Nephron progenitor cell (in vitro differentiated cells): ENCODE data around the gene NXF2.
"Not testable (repeated sequence)": the region's sequence is repeated elsewhere in the genome, so short reads cannot be mapped to it uniquely, and the experiment has no call there.

Experiments used
- DNase-seq: peaks from one replicate; pipeline ENCODE4 v3.0.0; 2021
- H3K27ac Mint-ChIP-seq: 2 replicates; pipeline ENCODE4 v1.8.0; 2021; ENCODE audit warnings: mild to moderate bottlenecking, moderate library complexity, mixed read lengths
- H3K27me3 Mint-ChIP-seq: 2 replicates; pipeline ENCODE4 v1.8.0; 2021; ENCODE audit warnings: mild to moderate bottlenecking, low read depth, mixed read lengths; ENCODE audit not compliant: poor library complexity
- H3K36me3 Mint-ChIP-seq: 2 replicates; pipeline ENCODE4 v1.8.0; 2021; ENCODE audit warnings: low read depth, mixed read lengths
- H3K4me1 Mint-ChIP-seq: 2 replicates; pipeline ENCODE4 v1.8.0; 2021; ENCODE audit warnings: mixed read lengths
- H3K4me3 Mint-ChIP-seq: 2 replicates; pipeline ENCODE4 v1.8.0; 2021; ENCODE audit warnings: mild to moderate bottlenecking, moderate library complexity, mixed read lengths
- H3K9me3 Mint-ChIP-seq: 2 replicates; pipeline ENCODE4 v1.8.0; 2021; ENCODE audit warnings: mild to moderate bottlenecking, moderate library complexity, mixed read lengths
- TF ChIP-seq, protein P1 (sequence below): fragments of 200-600 bp; sonication (generic); IDR thresholded peaks from 2 replicates; pipeline ENCODE4 v1.5.0; 2021; ENCODE audit warnings: antibody characterized with exemption

Gene NXF2

DNA sequence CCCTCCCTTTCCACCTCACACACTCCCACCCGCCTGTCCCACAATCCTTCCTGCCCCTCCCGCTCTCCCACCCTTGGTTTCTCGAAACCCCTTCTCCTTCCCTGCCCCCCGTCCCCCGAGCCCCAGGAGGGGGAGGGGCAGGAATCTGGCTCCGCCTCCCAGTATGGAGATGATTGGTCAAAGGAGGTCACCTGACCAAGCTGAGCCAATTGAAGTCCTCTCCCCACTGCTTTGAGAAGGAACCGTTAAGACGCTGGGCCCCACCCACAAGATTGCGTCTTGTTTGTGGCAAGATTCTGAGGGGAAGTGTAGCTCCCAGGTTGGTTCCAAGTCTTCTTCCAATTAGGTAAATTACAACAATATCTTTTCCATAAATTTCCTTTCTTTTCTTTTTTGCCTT, at the start of gene NXF2:
Gene NXF2, plus strand, starts transcription at position 275 of the 400 bp plus-strand sequence. CDS start 59,912 bp downstream, outside the sequence.
- not testable (repeated sequence) for H3K36me3 Mint-ChIP-seq, H3K9me3 Mint-ChIP-seq, H3K4me3 Mint-ChIP-seq, H3K4me1 Mint-ChIP-seq, DNase-seq, H3K27me3 Mint-ChIP-seq, H3K27ac Mint-ChIP-seq

DNA sequence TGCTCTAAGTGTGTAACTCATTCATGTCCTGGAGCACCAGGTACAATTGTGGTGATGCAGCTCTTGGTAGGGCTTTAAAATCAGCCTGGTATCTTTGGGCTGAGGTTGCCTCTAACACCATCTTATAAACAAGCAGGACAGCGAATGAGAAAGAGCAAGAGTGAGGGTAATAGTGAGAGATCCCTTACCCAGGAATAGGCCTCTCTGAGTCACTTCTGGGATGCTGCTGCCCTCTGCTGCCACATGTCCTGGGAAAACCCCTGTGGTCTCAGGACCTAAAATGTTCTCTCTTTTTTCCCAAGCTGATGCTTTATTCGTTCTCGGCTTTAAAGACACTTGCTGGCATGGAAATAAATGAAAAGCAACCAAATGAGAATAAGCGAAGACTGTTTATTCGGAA, 39.0 kb upstream of the NXF2 start:
- not testable (repeated sequence) for H3K4me1 Mint-ChIP-seq, H3K27me3 Mint-ChIP-seq, H3K4me3 Mint-ChIP-seq, H3K9me3 Mint-ChIP-seq, H3K36me3 Mint-ChIP-seq, DNase-seq, H3K27ac Mint-ChIP-seq

DNA sequence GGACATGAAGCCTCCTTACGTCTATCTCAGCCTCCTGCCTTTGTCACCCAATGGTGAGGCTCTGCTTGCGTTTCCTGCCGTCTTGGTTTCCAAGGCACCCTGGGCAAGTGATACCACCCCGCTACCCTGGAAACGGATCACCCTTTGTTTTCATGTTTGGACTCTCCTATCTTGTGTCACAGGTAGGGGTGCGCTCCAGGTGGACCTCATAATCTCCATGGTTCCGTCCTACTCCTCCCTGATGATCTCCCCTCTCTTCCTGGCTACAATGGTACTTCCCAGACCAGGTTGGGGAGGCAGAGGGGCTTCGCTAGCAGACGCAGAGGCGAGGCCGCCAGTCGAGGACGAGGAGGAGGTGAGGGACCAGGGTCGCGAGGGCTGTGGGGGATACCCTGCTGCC, 32.0 kb upstream of the NXF2 start, which contains the start of gene TCP11X1:
Gene TCP11X1, plus strand, starts transcription at position 316 of the 400 bp plus-strand sequence.
- not testable (repeated sequence) for H3K36me3 Mint-ChIP-seq, DNase-seq, H3K4me1 Mint-ChIP-seq, H3K27me3 Mint-ChIP-seq, H3K9me3 Mint-ChIP-seq, H3K4me3 Mint-ChIP-seq, H3K27ac Mint-ChIP-seq

DNA sequence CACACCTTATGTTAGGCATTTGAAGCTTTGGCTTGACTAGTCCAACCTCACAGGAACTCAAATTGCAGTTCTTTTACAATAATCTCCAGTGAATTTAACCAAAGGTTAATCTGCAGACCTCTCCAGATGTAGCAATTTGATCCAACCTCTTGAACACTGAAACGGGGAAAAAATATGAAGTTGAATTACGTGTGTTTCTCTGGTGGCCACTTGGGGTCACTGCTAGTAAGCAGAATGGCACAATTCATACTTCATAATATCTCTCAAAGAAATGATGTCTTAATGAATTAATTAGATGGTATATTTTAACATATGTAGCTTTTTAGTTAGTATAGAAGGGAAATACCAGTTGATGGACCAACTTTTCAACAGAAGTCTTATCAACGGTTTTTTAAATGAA, 30.5 kb upstream of the NXF2 start:
- H3K4me1 Mint-ChIP-seq, H3K27me3 Mint-ChIP-seq, DNase-seq, H3K9me3 Mint-ChIP-seq, H3K4me3 Mint-ChIP-seq, H3K27ac Mint-ChIP-seq, H3K36me3 Mint-ChIP-seq: not testable (repeated sequence)

- not testable (repeated sequence) for H3K27me3 Mint-ChIP-seq, DNase-seq, H3K9me3 Mint-ChIP-seq, H3K4me3 Mint-ChIP-seq, H3K4me1 Mint-ChIP-seq, H3K27ac Mint-ChIP-seq, H3K36me3 Mint-ChIP-seq
Observed at GRCh38 chrX:102235678-102236077, 11.3 kb upstream of the NXF2 start.

DNA sequence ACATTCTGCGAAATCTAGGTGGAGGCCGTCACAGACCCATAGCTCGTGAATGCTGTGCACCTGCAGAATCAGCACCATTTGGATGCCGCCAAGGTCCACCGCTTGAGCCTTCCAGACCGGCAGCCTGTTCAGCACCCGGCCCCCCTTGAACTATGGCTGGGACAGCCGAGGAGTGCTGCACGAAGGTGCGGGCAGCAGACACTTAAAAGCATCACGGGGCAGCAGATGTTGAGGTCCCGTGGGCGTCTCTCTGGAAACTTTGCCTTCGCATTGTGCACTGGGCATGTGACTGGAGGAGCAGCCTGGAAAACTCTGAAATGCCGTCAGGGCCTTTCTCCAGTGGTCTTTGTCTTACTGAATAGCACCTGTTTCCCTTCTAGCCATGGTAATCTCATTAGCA, 6.7 kb upstream of the NXF2 start:
- DNase-seq, H3K4me3 Mint-ChIP-seq, H3K27me3 Mint-ChIP-seq, H3K27ac Mint-ChIP-seq, H3K9me3 Mint-ChIP-seq, H3K36me3 Mint-ChIP-seq, H3K4me1 Mint-ChIP-seq: not testable (repeated sequence)

GRCh38 chrX:102272231-102272630, 25.3 kb downstream of the NXF2 start:
- H3K27ac Mint-ChIP-seq, H3K36me3 Mint-ChIP-seq, H3K9me3 Mint-ChIP-seq, H3K27me3 Mint-ChIP-seq, DNase-seq, H3K4me3 Mint-ChIP-seq, H3K4me1 Mint-ChIP-seq: not testable (repeated sequence)

- H3K27me3 Mint-ChIP-seq = no peaks in the 10 kb centered on the region
- H3K9me3 Mint-ChIP-seq = peaks cover 17% of the 10 kb centered on the region
- H3K36me3 Mint-ChIP-seq = no peaks in the 10 kb centered on the region
- no peak overlapping the region for H3K4me3 Mint-ChIP-seq
- no peaks in the 10 kb centered on the region for H3K4me1 Mint-ChIP-seq
- TF ChIP-seq, protein P1, sequence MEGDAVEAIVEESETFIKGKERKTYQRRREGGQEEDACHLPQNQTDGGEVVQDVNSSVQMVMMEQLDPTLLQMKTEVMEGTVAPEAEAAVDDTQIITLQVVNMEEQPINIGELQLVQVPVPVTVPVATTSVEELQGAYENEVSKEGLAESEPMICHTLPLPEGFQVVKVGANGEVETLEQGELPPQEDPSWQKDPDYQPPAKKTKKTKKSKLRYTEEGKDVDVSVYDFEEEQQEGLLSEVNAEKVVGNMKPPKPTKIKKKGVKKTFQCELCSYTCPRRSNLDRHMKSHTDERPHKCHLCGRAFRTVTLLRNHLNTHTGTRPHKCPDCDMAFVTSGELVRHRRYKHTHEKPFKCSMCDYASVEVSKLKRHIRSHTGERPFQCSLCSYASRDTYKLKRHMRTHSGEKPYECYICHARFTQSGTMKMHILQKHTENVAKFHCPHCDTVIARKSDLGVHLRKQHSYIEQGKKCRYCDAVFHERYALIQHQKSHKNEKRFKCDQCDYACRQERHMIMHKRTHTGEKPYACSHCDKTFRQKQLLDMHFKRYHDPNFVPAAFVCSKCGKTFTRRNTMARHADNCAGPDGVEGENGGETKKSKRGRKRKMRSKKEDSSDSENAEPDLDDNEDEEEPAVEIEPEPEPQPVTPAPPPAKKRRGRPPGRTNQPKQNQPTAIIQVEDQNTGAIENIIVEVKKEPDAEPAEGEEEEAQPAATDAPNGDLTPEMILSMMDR = no peak
- H3K27ac Mint-ChIP-seq = no peak overlapping the region
- no peak for DNase-seq
Observed at GRCh38 chrX:102338162-102338561, 91.2 kb downstream of the NXF2 start.

- H3K36me3 Mint-ChIP-seq = no peaks in the 10 kb centered on the region
- H3K9me3 Mint-ChIP-seq = peaks cover 20% of the 10 kb centered on the region
- TF ChIP-seq, protein P1 = no peak
- no peaks in the 10 kb centered on the region for H3K4me1 Mint-ChIP-seq
- H3K27me3 Mint-ChIP-seq = no peaks in the 10 kb centered on the region
- H3K27ac Mint-ChIP-seq = no peak overlapping the region
- no peak for DNase-seq
- H3K4me3 Mint-ChIP-seq = no peak overlapping the region
Observed at GRCh38 chrX:102339312-102340298, 92.6 kb downstream of the NXF2 start.
